Hematopoietic multipotent progenitor cell treated with erythropoietin and hydrocortisone succinate and interleukin-3 and kit ligand, for 8 days (in vitro differentiated cells): ENCODE results near the gene TMOD1.
"Not testable (repeated sequence)": the region's sequence is repeated elsewhere in the genome, so short reads cannot be mapped to it uniquely, and the experiment has no call there.

Source experiments
- DNase-seq: peaks from one replicate; pipeline ENCODE4 v3.0.0-alpha.2; 2015

The TMOD1 gene

GRCh38 chr9:97599314-97599846 lies 97.9 kb downstream of the TMOD1 start:
- DNase-seq, result no peak

- DNase-seq, result no peak
Observed at GRCh38 chr9:97600531-97601227, 99.2 kb downstream of the TMOD1 start.

GRCh38 chr9:97601228-97601898 lies 99.9 kb downstream of the TMOD1 start:
- DNase-seq, result no peak

- no peak for DNase-seq
Observed at GRCh38 chr9:97602430-97602829, 101.0 kb downstream of the TMOD1 start.

GRCh38 chr9:97604901-97605645 lies 103.6 kb downstream of the TMOD1 start:
- no peak for DNase-seq

- DNase-seq, result peak; percentile 76
Observed at GRCh38 chr9:97615439-97616072, 114.1 kb downstream of the TMOD1 start.

DNA sequence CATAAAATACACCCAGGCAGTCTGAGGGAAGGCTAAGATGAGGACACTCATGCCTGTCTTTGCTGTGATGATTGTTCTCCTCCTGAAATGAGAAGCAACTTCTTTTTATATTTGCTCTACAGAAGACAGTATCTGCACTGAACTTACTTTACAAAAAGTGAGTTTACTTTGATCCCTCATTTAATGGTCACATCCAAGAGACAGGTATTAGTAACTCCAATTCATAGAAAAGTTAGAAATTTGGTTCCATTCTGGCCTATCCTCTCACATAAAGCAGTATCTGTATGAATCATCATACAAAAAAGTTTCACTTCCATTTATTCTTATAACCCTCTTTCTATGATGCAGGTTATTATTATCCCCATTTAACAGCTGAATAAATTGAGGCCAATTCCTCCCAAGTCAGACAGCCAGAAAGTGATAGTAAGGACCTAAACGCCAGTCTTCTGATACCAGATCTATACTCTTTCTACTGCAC lies 116.5 kb downstream of the TMOD1 start:
- DNase-seq, result no peak

GRCh38 chr9:97620063-97620462 lies 118.6 kb downstream of the TMOD1 start:
- DNase-seq, result not testable (repeated sequence)

DNA sequence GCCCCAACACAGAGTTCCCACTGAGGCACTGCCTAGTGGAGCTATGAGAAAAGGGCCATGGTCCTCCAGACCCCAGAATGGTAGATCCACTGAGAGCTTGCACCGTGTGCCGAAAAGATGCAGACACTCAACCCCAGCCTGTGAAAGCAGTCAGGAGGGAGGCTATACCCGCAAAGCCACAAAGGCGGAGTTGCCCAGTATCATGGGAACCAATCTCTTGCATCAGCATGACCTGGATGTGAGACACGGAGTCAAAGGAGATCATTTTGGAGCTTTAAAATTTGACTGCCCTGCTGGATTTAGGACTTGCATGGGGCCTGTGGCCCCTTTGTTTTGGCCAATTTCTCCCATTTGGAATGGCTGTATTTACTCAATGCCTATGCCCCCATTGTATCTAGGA lies 121.0 kb downstream of the TMOD1 start:
- not testable (repeated sequence) for DNase-seq

- no peak for DNase-seq
Observed at GRCh38 chr9:97623946-97624345, 122.5 kb downstream of the TMOD1 start.

DNA sequence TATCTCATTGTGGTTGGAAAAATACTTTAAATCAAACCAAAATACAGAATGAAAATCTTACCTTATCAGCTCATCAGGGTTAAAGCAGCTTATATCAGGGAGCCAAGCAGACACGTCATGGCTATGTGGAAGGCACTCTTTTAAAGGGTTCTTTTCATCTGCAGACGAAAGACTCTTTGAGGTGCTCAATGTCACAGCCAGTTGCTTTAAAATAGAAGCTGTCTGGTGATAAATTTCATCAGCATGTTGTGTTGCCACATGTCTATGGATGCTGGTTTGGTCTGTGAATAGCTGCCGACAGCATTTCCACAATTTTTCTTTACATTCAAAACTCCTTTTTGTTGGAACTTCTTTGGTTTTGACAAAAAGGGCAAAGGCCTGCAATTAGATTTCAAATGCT lies 124.2 kb downstream of the TMOD1 start:
- DNase-seq, result no peak

GRCh38 chr9:97627624-97628023 lies 126.2 kb downstream of the TMOD1 start:
- DNase-seq, result no peak

GRCh38 chr9:97628668-97629067 lies 127.2 kb downstream of the TMOD1 start:
- no peak for DNase-seq

DNA sequence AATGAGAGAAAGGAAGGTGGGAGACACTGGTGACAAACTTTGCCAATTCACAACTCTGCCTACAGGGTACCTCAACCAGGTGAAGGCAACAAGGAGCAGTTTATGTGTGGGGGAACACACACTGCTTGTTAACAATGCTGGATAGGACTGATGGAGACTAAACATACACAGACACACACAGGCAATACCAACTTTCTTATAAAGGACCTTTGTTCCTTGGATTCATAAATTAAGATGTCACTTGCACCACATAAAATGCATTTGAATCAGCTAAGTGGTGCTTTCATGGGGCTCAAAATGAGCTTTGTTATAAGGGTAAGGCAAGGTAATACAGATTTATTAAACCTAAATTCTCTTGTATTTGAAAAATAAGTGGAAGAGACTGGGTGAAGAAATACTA lies 127.7 kb downstream of the TMOD1 start:
- no peak for DNase-seq

GRCh38 chr9:97630591-97630990 lies 129.1 kb downstream of the TMOD1 start:
- no peak for DNase-seq

GRCh38 chr9:97632248-97632984 lies 130.9 kb downstream of the TMOD1 start:
- peak; percentile 85 for DNase-seq

GRCh38 chr9:97632985-97633858 lies 131.8 kb downstream of the TMOD1 start, which contains the start of the genes NCBP1 and TSTD2:
TSS of gene NCBP1 (plus strand) at chr9:97633821. CDS start at chr9:97633882, 61 bp downstream.
TSS of gene TSTD2 (minus strand) at chr9:97633368. CDS start at chr9:97627562, 5,806 bp downstream.
- peak; percentile 98 for DNase-seq

DNA sequence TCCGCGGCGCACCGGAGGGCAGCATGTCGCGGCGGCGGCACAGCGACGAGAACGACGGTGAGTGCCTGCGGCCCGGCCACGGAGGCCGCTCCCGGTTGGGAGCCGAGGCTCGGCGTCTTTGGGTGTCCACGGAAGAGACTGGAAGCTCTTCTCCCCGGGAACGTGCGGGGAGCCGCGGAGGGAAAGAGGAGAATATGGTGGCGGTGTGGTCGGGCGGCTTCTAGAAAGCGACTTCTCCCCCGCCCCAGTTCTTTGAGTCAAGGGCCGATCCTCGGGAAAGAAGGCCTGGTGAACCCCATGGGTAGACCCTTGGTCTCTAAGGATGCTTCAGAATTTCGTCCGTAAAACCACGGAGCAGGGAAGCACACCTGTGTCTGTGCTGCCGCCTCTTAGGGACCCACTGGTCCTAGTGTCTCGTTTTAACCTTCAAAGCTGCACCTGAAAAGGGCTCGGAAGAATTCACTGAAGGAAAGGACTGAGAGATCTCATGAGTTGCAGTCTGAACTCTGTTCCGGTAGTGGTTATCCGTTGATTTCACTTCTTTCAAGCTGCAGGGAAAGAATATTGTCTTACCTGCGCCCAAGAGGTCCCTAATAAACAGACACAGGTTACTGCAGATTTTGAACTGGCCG lies 132.5 kb downstream of the TMOD1 start:
- peak; percentile 12 for DNase-seq

DNA sequence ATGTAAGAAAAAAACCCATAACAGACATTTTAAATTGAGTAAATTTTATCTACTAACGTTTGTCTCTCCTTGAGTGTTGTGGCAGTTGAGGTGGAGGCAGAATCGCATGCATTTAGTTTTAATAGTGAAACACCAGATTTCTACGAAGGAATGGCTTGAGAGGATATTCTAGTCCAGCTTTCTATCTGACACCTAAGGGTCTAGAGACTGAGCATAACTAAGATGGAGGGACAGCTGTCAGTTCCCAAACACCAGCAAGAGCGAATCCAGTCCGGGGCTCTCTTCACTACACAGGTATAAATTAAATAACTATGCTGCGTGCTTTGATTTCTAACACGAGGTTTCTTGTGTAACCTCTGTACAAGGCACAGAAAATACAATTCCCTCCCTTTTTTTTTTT lies 133.6 kb downstream of the TMOD1 start:
- no peak for DNase-seq

DNA sequence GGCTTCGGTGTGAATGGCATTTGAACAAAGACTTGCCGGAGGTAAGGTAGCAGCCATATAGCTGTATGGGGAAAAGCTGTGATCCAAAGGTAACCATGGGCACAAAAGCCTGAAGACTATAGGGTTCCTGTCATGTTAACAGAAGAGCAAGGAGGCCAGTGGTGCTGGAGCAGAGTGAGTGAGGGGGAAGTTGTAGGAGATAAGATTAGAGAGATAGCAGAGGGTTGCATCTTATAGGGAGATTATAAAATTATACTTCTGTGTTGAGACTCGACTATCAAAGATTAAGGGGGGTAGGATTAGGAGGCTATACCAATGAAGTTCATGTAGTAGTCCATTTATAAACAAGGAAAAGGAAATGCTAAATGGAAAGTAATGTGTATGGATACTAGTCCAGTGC lies 135.4 kb downstream of the TMOD1 start:
- DNase-seq, result no peak
